ENCODE measurements around the gene CNIH4. TPM values are rescaled to one million over a fixed set of nuclear protein-coding genes. Genes with fewer than 3 reads are reported as not detected.
A peak's percentile ranks its signal among the peaks of the same experiment; 100 is the strongest.

The CNIH4 gene
- polyA plus RNA-seq, 1 experiment = 53.7 TPM

DNA sequence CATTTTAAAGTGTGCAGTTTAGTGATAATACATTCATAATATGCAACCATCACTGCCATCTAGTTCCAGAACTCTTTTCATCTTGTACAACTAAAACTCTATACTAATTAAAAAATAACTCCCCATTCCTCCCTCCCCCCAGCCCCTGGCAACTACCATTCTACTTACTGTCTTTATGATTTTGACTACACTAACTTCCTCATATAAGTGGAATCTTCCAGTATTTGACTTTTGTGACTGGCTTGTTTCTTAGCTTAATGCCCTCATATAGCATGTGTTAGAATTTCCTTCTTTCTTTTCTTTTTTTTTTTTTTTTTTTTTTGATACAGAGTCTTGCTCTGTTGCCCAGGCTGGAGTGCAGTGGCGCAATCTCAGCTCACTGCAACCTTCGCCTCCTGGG, 25.4 kb upstream of the CNIH4 start:
- TF ChIP-seq, protein P1, sequence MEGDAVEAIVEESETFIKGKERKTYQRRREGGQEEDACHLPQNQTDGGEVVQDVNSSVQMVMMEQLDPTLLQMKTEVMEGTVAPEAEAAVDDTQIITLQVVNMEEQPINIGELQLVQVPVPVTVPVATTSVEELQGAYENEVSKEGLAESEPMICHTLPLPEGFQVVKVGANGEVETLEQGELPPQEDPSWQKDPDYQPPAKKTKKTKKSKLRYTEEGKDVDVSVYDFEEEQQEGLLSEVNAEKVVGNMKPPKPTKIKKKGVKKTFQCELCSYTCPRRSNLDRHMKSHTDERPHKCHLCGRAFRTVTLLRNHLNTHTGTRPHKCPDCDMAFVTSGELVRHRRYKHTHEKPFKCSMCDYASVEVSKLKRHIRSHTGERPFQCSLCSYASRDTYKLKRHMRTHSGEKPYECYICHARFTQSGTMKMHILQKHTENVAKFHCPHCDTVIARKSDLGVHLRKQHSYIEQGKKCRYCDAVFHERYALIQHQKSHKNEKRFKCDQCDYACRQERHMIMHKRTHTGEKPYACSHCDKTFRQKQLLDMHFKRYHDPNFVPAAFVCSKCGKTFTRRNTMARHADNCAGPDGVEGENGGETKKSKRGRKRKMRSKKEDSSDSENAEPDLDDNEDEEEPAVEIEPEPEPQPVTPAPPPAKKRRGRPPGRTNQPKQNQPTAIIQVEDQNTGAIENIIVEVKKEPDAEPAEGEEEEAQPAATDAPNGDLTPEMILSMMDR (IDR thresholded peaks at IDR 0.05; ENCODE audit: low read depth, low read length) = no peak
- DNase-seq (ENCODE audit: low read depth, low spot score) = no peak
- ChIA-PET POLR2A (no interaction called here), CTCF (interaction anchor here (0.7 to 1.6 kb wide), 4 partner anchors 28 to 264 kb away, joined by 5 to 12 read pairs (median 6); no protein-coding TSS in a partner anchor)
- Histone ChIP-seq H3K9me3 (ENCODE audit: control insufficient read depth, insufficient read depth, low read length) (no peaks in the 10 kb centered on the region), H3K4me3 (ENCODE audit: low read depth, low read length) (no peak overlapping the region), H3K27me3 (ENCODE audit: control insufficient read depth, insufficient read depth, low read length) (no peaks in the 10 kb centered on the region), H3K27ac (ENCODE audit: low read depth, low read length) (no peak overlapping the region)

DNA sequence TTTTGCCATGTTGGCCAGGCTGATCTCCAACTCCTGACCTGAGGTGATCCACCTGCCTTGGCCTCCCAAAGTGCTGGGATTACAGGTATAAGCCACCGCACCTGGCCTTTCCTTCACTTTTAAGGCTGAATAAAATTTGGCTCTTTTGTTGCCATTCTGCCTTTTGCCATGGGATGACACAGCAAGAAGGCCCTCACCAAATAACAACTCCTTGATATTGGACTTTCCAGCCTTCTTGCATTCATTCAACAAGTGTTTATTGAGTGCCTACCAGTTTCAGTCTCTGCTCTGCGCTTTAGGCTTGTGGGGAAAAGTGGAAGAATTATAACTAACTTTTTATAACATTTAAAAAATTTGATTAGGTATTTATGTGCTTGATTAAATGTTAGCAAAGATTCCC, 24.9 kb upstream of the CNIH4 start:
- Histone ChIP-seq H3K9me3 (ENCODE audit: control insufficient read depth, insufficient read depth, low read length) (no peaks in the 10 kb centered on the region), H3K4me3 (ENCODE audit: low read depth, low read length) (no peak overlapping the region), H3K27ac (ENCODE audit: low read depth, low read length) (no peak overlapping the region), H3K27me3 (ENCODE audit: control insufficient read depth, insufficient read depth, low read length) (no peaks in the 10 kb centered on the region)
- TF ChIP-seq, protein P1 (IDR thresholded peaks at IDR 0.05; ENCODE audit: low read depth, low read length) = no peak
- POLR2A ChIA-PET = no interaction called here
- no peak for DNase-seq (ENCODE audit: low read depth, low spot score)
- CTCF ChIA-PET = interaction anchor here (0.7 to 1.6 kb wide), 2 partner anchors 126 to 215 kb away, joined by 5 to 12 read pairs; no protein-coding TSS in a partner anchor

DNA sequence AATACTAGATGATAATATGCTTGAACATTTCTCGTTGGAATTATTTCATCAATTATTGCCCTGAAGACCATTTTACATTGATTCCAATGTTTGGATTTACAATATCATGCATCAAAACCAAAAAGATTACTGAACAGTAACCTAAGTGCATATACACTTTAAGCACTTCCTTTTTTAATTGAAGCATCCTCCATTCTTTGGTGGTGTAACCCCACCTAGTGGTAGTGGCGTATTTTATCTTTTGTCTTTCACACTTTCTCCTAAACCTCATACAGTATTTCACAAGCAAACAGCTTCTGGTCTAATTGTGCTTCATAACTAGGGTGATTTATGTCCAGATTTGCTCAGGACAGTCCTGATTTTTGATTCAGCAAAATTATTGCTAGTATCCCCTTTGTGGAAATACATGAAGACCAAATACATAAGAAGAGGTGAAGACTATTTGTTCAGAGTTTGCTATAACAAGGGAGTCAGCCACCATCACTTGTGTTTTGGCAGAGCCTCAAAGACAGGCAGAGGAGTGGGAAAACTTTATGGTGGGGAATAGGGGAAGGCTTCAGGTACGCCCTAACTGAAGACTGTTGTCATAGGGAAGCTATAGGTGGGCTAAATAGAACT, 23.3 kb upstream of the CNIH4 start:
- no peaks in the 10 kb centered on the region for H3K9me3 ChIP-seq (ENCODE audit: control insufficient read depth, insufficient read depth, low read length)
- CTCF ChIA-PET = interaction anchor here (0.6 to 3.7 kb wide), 21 partner anchors 10 to 632 kb away, joined by 3 to 74 read pairs (median 4); no protein-coding TSS in a partner anchor
- H3K27me3 ChIP-seq (ENCODE audit: control insufficient read depth, insufficient read depth, low read length) = no peaks in the 10 kb centered on the region
- no peak overlapping the region for H3K27ac ChIP-seq (ENCODE audit: low read depth, low read length)
- no peak for DNase-seq (ENCODE audit: low read depth, low spot score)
- POLR2A ChIA-PET = interaction anchor here (0.6 kb wide), 1 partner anchor 559 kb away, joined by 3 read pairs; no protein-coding TSS in a partner anchor
- no peak overlapping the region for H3K4me3 ChIP-seq (ENCODE audit: low read depth, low read length)
- TF ChIP-seq, protein P1 (IDR thresholded peaks at IDR 0.05; ENCODE audit: low read depth, low read length) = peak; percentile 72

DNA sequence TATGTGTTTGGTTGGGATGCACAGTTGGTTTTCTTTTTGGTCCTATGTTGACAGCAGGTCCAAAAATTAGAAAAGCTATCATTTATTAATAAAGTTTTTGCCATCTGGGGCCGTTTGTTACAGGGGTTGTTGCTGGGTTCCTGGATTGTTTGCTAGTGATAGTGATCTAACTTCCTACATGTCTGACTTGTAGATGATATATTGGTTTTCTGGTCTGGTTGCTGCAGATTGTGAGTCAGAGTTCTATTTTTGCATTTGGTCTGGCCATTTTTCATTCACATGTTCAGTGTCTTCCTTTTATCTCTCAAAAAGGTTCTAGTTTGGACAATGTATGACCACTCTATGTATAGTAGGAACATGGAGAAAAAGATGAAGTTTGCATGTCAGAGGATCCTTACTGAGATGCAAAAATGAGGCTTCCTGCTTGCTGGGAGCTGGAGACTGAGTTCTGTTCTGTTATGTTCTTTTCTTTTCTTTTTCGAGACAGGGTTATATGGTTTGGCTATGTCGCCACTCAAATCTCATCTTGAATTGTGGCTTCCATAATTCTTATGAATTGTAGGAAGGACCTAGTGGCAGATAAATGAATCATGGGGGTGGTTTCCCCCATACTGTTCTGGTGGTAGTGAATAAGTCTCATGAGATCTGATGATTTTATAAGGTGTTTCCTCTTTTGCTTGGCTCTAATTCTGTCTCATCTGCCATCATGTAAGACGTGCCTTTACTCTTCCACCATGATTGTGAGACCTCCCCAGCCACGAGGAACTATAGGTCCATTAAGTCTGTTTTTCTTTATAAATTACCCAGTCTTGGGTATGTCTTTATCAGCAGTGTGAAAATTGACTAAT, 22.5 kb upstream of the CNIH4 start:
- ChIA-PET CTCF (interaction anchor here (0.6 to 3.7 kb wide), 21 partner anchors 9 to 633 kb away, joined by 3 to 74 read pairs (median 5); no protein-coding TSS in a partner anchor), POLR2A (interaction anchor here (0.6 kb wide), 1 partner anchor 559 kb away, joined by 3 read pairs; no protein-coding TSS in a partner anchor)
- Histone ChIP-seq H3K4me3 (ENCODE audit: low read depth, low read length) (no peak overlapping the region), H3K9me3 (ENCODE audit: control insufficient read depth, insufficient read depth, low read length) (no peaks in the 10 kb centered on the region), H3K27ac (ENCODE audit: low read depth, low read length) (no peak overlapping the region), H3K27me3 (ENCODE audit: control insufficient read depth, insufficient read depth, low read length) (no peaks in the 10 kb centered on the region)
- DNase-seq (ENCODE audit: low read depth, low spot score) = no peak
- TF ChIP-seq, protein P1 (IDR thresholded peaks at IDR 0.05; ENCODE audit: low read depth, low read length) = no peak
